K562 (cell line): Measurements from ENCODE around the gene FAM98C. TPM values are rescaled to one million over a fixed set of nuclear protein-coding genes. Genes with fewer than 3 reads are reported as not detected.

Experiments
- ATAC-seq: fragments of 200-7000 bp; cut with Tn5 transposase; 3 replicates; pipeline ENCODE4 v1.9.1; 2020; ENCODE audit warnings: moderate library complexity
- BruUV-seq: library from RNA; stranded (reverse); fragments of 400-500 nt; replicated peaks from 2 replicates; lab custom pipeline; 2021; lab: Mats Ljungman, UMichigan
- CTCF ChIA-PET: fragments of 300-600 bp; formaldehyde crosslinking; extraction: SDS; loops from one replicate; lab custom pipeline; 2021; ENCODE audit warnings: low intra/inter-chr PET ratio; lab: Yijun Ruan, JAX
- POLR2A ChIA-PET: fragments of 300-600, 350-650 bp; sonication (Branson Sonifier 250); formaldehyde crosslinking; extraction: SDS; loops from one replicate; lab custom pipeline; 2021; ENCODE audit warnings: antibody characterized with exemption, inconsistent platforms; lab: Yijun Ruan, JAX
- DNase-seq, 4 experiments: peaks; one replicate each; pipeline versions ENCODE4 v3.0.0 to v3.0.0-alpha.2; 2011 to 2018; ENCODE audit warnings: low spot score in 3 of 4, mixed read lengths in 3 of 4; ENCODE audit errors: extremely low read depth in 1 of 4
- FAIRE-seq: peaks from 2 replicates; lab custom pipeline; 2011; peaks lifted over from hg19 to GRCh38; lab: Jason Lieb, UNC
- H2AFZ ChIP-seq: 2 replicates; pipeline ENCODE4 v1.6.0; 2011; ENCODE audit warnings: low read depth, low read length, control low read depth, inconsistent platforms
- H3K27ac ChIP-seq: fragments of 200-600 bp; 3 replicates; pipeline ENCODE4 v1.8.0; 2011; ENCODE audit warnings: low read depth, mild to moderate bottlenecking, control low read depth, inconsistent platforms, low read length, moderate library complexity, mixed read lengths; ENCODE audit errors: extremely low read depth
- H3K27me3 ChIP-seq, 2 experiments: fragments of 300-600 bp in 1 of 2; 2 replicates in 1 of 2; 3 replicates in 1 of 2; pipeline versions ENCODE4 v1.6.0 to v1.8.0; 2011; ENCODE audit warnings: inconsistent platforms in 2 of 2, low read length in 2 of 2, mild to moderate bottlenecking in 1 of 2, mixed read lengths in 1 of 2, moderate library complexity in 1 of 2; ENCODE audit not compliant: control insufficient read depth in 2 of 2, insufficient read depth in 2 of 2
- H3K36me3 ChIP-seq: fragments of 300-600 bp; 3 replicates; pipeline ENCODE4 v1.8.0; 2011; ENCODE audit warnings: mild to moderate bottlenecking, low read length, inconsistent platforms; ENCODE audit not compliant: control insufficient read depth, insufficient read depth
- H3K4me1 ChIP-seq, 2 experiments: fragments of 200-600 bp in 1 of 2; replicated peaks in 1 of 2; 2 replicates in 1 of 2; 3 replicates in 1 of 2; pipeline versions ENCODE4 v1.5.1 to v1.8.0; 2011; ENCODE audit warnings: inconsistent platforms in 2 of 2, low read length in 2 of 2, mild to moderate bottlenecking in 1 of 2, mixed read lengths in 1 of 2, moderate library complexity in 1 of 2; ENCODE audit not compliant: control insufficient read depth in 2 of 2, insufficient read depth in 2 of 2
- H3K4me2 ChIP-seq: 2 replicates; pipeline ENCODE4 v1.6.1; 2011; ENCODE audit warnings: low read length, control low read depth, inconsistent platforms, mixed read lengths; ENCODE audit not compliant: insufficient read depth
- H3K4me3 ChIP-seq: fragments of 200-600 bp; sonication (generic), shearing (Covaris generic); 2 replicates; pipeline ENCODE4 v1.5.1; 2016; ENCODE audit warnings: control low read depth, inconsistent platforms
- H3K79me2 ChIP-seq: fragments of 200-600 bp; 3 replicates; pipeline ENCODE4 v1.8.0; 2011; ENCODE audit warnings: low read length, inconsistent platforms; ENCODE audit not compliant: control insufficient read depth, insufficient read depth
- H3K9ac ChIP-seq, 2 experiments: 2 replicates each; pipeline versions ENCODE4 v1.6.0 to v1.6.1; 2011; ENCODE audit warnings: low read depth in 2 of 2, low read length in 2 of 2, control low read depth in 1 of 2, inconsistent platforms in 1 of 2, mild to moderate bottlenecking in 1 of 2, mixed read lengths in 1 of 2; ENCODE audit not compliant: insufficient read depth in 1 of 2
- H3K9me1 ChIP-seq: one replicate; pipeline ENCODE4 v1.6.0; 2011; ENCODE audit warnings: inconsistent platforms, mild to moderate bottlenecking, low read length, moderate library complexity; ENCODE audit not compliant: control insufficient read depth, insufficient read depth
- H3K9me3 ChIP-seq: replicated peaks from 2 replicates; pipeline ENCODE4 v1.5.1; 2011; ENCODE audit warnings: low read depth, low read length, inconsistent platforms; ENCODE audit not compliant: control insufficient read depth, insufficient read depth
- H4K20me1 ChIP-seq: replicated peaks from 2 replicates; pipeline ENCODE4 v1.6.1; 2011; ENCODE audit warnings: low read length, inconsistent platforms, mixed read lengths; ENCODE audit not compliant: control insufficient read depth, insufficient read depth
- ADNP ChIP-seq: fragments of 200-800 bp; sonication (Bioruptor generic); IDR thresholded peaks from 2 replicates; pipeline ENCODE4 v1.6.1; 2016; ENCODE audit warnings: missing genetic modification characterization, missing compliant biosample characterization
- BCL6 ChIP-seq: fragments of 250-450 bp; sonication (Bioruptor Pico); IDR thresholded peaks from 2 replicates; pipeline ENCODE4 v1.4.0; 2020
- CBX8 ChIP-seq: fragments of 200-600 bp; sonication (generic); IDR thresholded peaks from 2 replicates; pipeline ENCODE4 v1.6.1; 2012; ENCODE audit warnings: borderline replicate concordance, mixed run types, low read depth, mild to moderate bottlenecking, moderate library complexity, mixed read lengths, low read length, control low read depth, inconsistent platforms; ENCODE audit not compliant: poor library complexity, severe bottlenecking; ENCODE audit errors: extremely low read depth
- DDX20 ChIP-seq: fragments of 450-650 bp; IDR thresholded peaks from 2 replicates; pipeline ENCODE4 v1.6.1; 2016; ENCODE audit warnings: missing genetic modification characterization, low read depth, mild to moderate bottlenecking, missing compliant biosample characterization, moderate library complexity
- FOXK2 ChIP-seq, 2 experiments: fragments of 450-650 bp; IDR thresholded peaks in 1 of 2; conservative IDR thresholded peaks in 1 of 2; 2 replicates each; pipeline ENCODE4 v1.6.1; 2016; ENCODE audit warnings: low read depth in 2 of 2, mild to moderate bottlenecking in 1 of 2
- HMG20A ChIP-seq: fragments of 450-650 bp; formaldehyde crosslinking; conservative IDR thresholded peaks from 2 replicates; pipeline ENCODE4 v1.4.0; 2020; ENCODE audit warnings: mild to moderate bottlenecking, mixed read lengths
- HMG20B ChIP-seq: fragments of 250-450 bp; sonication (Bioruptor Pico); IDR thresholded peaks from 2 replicates; pipeline ENCODE4 v1.5.0; 2021; ENCODE audit warnings: mild to moderate bottlenecking
- POLR2B ChIP-seq: fragments of 450-650 bp; IDR thresholded peaks from 2 replicates; pipeline ENCODE4 v1.6.1; 2018; ENCODE audit warnings: low read depth; ENCODE audit not compliant: partially characterized antibody
- PTRF ChIP-seq: fragments of 450-650 bp; IDR thresholded peaks from 2 replicates; pipeline ENCODE4 v1.6.1; 2016; ENCODE audit warnings: mild to moderate bottlenecking, missing genetic modification characterization, missing compliant biosample characterization
- RBM14 ChIP-seq: fragments of 200-400 bp; formaldehyde crosslinking; IDR thresholded peaks from 2 replicates; pipeline ENCODE4 v1.6.1; 2018; ENCODE audit warnings: low read depth, mild to moderate bottlenecking, low read length, moderate library complexity, borderline replicate concordance; ENCODE audit not compliant: insufficient read depth
- RBM34 ChIP-seq: fragments of 200-400 bp; formaldehyde crosslinking; IDR thresholded peaks from 2 replicates; pipeline ENCODE4 v1.6.1; 2018; ENCODE audit warnings: low read length, borderline replicate concordance; ENCODE audit not compliant: insufficient read depth
- SRSF7 ChIP-seq: fragments of 200-400 bp; formaldehyde crosslinking; optimal IDR thresholded peaks from 2 replicates; pipeline ENCODE3; 2017; ENCODE audit warnings: mild to moderate bottlenecking, low read depth, low read length
- ZFP30 ChIP-seq: fragments of 250-450 bp; sonication (Bioruptor Pico); IDR thresholded peaks from 2 replicates; pipeline ENCODE4 v1.8.0; 2022; ENCODE audit warnings: moderate library complexity, mild to moderate bottlenecking, inconsistent platforms, borderline replicate concordance
- ZNF133 ChIP-seq: fragments of 250-450 bp; sonication (Bioruptor Pico); IDR thresholded peaks from 2 replicates; pipeline ENCODE4 v1.4.0; 2020; ENCODE audit warnings: mild to moderate bottlenecking
- ZNF696 ChIP-seq: fragments of 250-450 bp; sonication (Bioruptor Pico); conservative IDR thresholded peaks from 2 replicates; pipeline ENCODE4 v1.4.0; 2020; ENCODE audit warnings: mild to moderate bottlenecking, moderate library complexity
- WGBS: fragments of 100-300 bp; shearing (Covaris generic); methylation state at CpG from one replicate; pipeline ENCODE4 v1.1.6; 2016; ENCODE audit warnings: low coverage, mixed read lengths; ENCODE audit not compliant: insufficient coverage; ENCODE audit errors: missing lambda C conversion rate; 5-methylcytosine and 5-hydroxymethylcytosine counted together
- in situ Hi-C: fragments of 300-500 bp; cut with MboI; formaldehyde crosslinking; loops from 4 replicates; pipeline ENCODE4 v1.15.0; 2018; ENCODE audit warnings: inconsistent platforms, mixed read lengths
- intact Hi-C: fragments of 100-400 bp; cut with micrococcal nuclease; formaldehyde crosslinking; loops from 2 replicates; pipeline ENCODE4 v1.14.2; 2022
- polyA plus RNA-seq, 8 experiments: library from polyadenylated mRNA; depleted of rRNA in 4 of 8; stranded (reverse) in 5 of 8; unstranded in 3 of 8; fragments of >200 nt; fragmentation: Nextera tagmentation in 2 of 8; fragmentation: Illumina TruSeq in 1 of 8; extraction: Ambion mirVana in 2 of 8; extraction: Trizol in 1 of 8; gene quantifications; 2 replicates each; pipeline versions ENCODE4 v1.2.1 to v1.2.3, GENCODE V29; 2011 to 2014; ENCODE audit warnings: inconsistent platforms in 1 of 8, missing spikeins in 1 of 8
- total RNA-seq, 7 experiments: library from RNA; depleted of rRNA in 6 of 7; stranded (reverse); fragments of >200 nt in 6 of 7; fragmentation: Illumina TruSeq in 2 of 7; extraction: Trizol in 2 of 7; gene quantifications; 2 replicates each; pipeline versions ENCODE4 v1.2.1 to v1.2.3, GENCODE V29; 2011 to 2021; ENCODE audit warnings: low replicate concordance in 1 of 7
- TF ChIP-seq, protein P1 (sequence below): sonication (generic); formaldehyde crosslinking; IDR thresholded peaks from 2 replicates; pipeline ENCODE4 v1.8.1; 2022; ENCODE audit warnings: missing genetic modification reagents
- TF ChIP-seq, protein P2 (sequence below), 2 experiments: fragments of 250-450 bp in 1 of 2; fragments of 450-650 bp in 1 of 2; sonication (Bioruptor Pico) in 1 of 2; IDR thresholded peaks; 2 replicates each; pipeline versions ENCODE4 v1.6.1 to v1.8.0; 2016 to 2021; ENCODE audit warnings: mild to moderate bottlenecking in 2 of 2, moderate library complexity in 2 of 2, missing compliant biosample characterization in 1 of 2, missing genetic modification characterization in 1 of 2
- TF ChIP-seq, protein P3 (sequence below): fragments of 450-650 bp; formaldehyde crosslinking; IDR thresholded peaks from 2 replicates; pipeline ENCODE4 v1.4.0; 2022; ENCODE audit warnings: mild to moderate bottlenecking, moderate library complexity

Gene FAM98C
- total and polyA plus RNA-seq, 9 of the 15 experiments (the other 6 are each of a cell fraction or from before 2014, with no cell fraction given) = 1.7 to 43.8 (median 13.7) TPM

DNA sequence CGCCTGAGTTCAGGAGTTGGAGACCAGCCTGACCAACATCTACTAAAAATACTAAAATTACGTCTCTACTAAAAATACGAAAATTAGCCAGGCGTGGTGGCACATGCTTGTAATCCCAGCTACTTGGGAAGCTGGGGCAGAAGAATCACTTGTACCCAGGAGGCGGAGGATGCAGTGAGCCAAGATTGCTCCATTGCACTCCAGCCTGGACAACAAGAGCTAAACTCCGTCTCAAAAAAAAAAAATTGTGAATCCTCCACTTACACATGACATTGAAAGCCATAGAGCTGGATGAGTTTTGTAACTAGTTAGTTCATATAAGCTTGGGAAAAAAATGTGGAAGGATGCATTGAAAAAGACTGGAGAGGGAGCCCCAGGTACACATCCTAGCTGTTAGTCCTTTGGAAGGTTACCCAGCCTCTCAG lies 29.0 kb upstream of the FAM98C start:
- intact Hi-C loops = loop anchor here (1.0 kb wide), 1 partner anchor 38 kb away; no protein-coding TSS in a partner anchor
- H4K20me1 ChIP-seq = peaks cover 16% of the 10 kb centered on the region
- peaks cover 37% of the 10 kb centered on the region for H3K79me2 ChIP-seq
- H2AFZ ChIP-seq = peak overlapping the region; percentile 96
- peak overlapping the region; percentile 86 for H3K4me2 ChIP-seq
- ChIA-PET POLR2A (interaction anchor here (0.6 to 3.8 kb wide), 19 partner anchors 8 to 472 kb away, joined by 3 to 28 read pairs (median 4); partner anchors contain the start of genes FAM98C and GGN), CTCF (interaction anchor here (1.3 to 1.6 kb wide), 2 partner anchors 39 to 130 kb away, joined by 3 to 8 read pairs; no protein-coding TSS in a partner anchor)
- peak overlapping the region; percentile 83 to 89 for H3K9ac ChIP-seq
- peaks cover 32% of the 10 kb centered on the region; the same call in 2 of the 3 replicates for H3K36me3 ChIP-seq
- ATAC-seq (no peak), DNase-seq (no peak), FAIRE-seq (no peak)
- TSS peak; percentile 98 for BruUV-seq
- WGBS = 48% methylated on average over 6 of the region's 6 CpGs
- H3K4me3 ChIP-seq = peak overlapping the region; percentile 88
- no peaks in the 10 kb centered on the region for H3K27me3 ChIP-seq
- no peaks in the 10 kb centered on the region; the same call in 1 of the 2 replicates for H3K9me3 ChIP-seq
- no peaks in the 10 kb centered on the region for H3K9me1 ChIP-seq
- peaks cover 10 to 20% of the 10 kb centered on the region in 2 experiments; a peak in 4 of 5 replicates for H3K4me1 ChIP-seq
- in situ Hi-C loops = no loop called here
- peak overlapping the region; percentile 87 for H3K27ac ChIP-seq
- no peak for TF ChIP-seq DDX20 (tag)
- TF ChIP-seq HMG20A (CRISPR knock-in tag) = no peak
- TF ChIP-seq POLR2B = peak; percentile 11
- no peak for TF ChIP-seq HMG20B (CRISPR knock-in tag)
- TF ChIP-seq BCL6 = 0 out of 2 replicates have a peak, but pooled peaks have one; percentile 27
- TF ChIP-seq PTRF (tag) = no peak
- no peak for TF ChIP-seq ZFP30
- 0 out of 4 replicates have a peak, but pooled peaks of 1 of the 2 experiments have one; percentile 5 for TF ChIP-seq FOXK2 (conservative IDR thresholded peaks at IDR 0.05 in 1 of 2, IDR thresholded peaks at IDR 0.05 in 1 of 2; ENCODE audit: low read depth in 2 of 2)
- 0 out of 2 replicates have a peak, but pooled peaks have one; percentile 51 for TF ChIP-seq ZNF696 (CRISPR knock-in tag)
- TF ChIP-seq, protein P1, sequence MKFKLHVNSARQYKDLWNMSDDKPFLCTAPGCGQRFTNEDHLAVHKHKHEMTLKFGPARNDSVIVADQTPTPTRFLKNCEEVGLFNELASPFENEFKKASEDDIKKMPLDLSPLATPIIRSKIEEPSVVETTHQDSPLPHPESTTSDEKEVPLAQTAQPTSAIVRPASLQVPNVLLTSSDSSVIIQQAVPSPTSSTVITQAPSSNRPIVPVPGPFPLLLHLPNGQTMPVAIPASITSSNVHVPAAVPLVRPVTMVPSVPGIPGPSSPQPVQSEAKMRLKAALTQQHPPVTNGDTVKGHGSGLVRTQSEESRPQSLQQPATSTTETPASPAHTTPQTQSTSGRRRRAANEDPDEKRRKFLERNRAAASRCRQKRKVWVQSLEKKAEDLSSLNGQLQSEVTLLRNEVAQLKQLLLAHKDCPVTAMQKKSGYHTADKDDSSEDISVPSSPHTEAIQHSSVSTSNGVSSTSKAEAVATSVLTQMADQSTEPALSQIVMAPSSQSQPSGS = no peak
- TF ChIP-seq, protein P2, sequence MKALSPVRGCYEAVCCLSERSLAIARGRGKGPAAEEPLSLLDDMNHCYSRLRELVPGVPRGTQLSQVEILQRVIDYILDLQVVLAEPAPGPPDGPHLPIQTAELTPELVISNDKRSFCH (CRISPR knock-in tag; IDR thresholded peaks at IDR 0.05) = no peak
- TF ChIP-seq, protein P2 (tag; IDR thresholded peaks at IDR 0.05) = peak; percentile 10; the same call in 1 of the 2 replicates
- TF ChIP-seq RBM14 = no peak
- TF ChIP-seq ADNP (tag) = no peak
- 0 out of 2 replicates have a peak, but pooled peaks have one; percentile 39 for TF ChIP-seq ZNF133
- TF ChIP-seq, protein P3, sequence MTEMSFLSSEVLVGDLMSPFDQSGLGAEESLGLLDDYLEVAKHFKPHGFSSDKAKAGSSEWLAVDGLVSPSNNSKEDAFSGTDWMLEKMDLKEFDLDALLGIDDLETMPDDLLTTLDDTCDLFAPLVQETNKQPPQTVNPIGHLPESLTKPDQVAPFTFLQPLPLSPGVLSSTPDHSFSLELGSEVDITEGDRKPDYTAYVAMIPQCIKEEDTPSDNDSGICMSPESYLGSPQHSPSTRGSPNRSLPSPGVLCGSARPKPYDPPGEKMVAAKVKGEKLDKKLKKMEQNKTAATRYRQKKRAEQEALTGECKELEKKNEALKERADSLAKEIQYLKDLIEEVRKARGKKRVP (CRISPR knock-in tag) = 0 out of 2 replicates have a peak, but pooled peaks have one; percentile 6
- TF ChIP-seq CBX8 = no peak
- no peak for TF ChIP-seq RBM34
- TF ChIP-seq SRSF7 = no peak
